B cell (primary cell): ENCODE results near the gene OXCT1. TPM values are rescaled to one million over a fixed set of nuclear protein-coding genes. Genes with fewer than 3 reads are reported as not detected.

Experiments used
- ATAC-seq: fragments of 200-7000 bp; cut with Tn5 transposase; one replicate; pipeline ENCODE4 v1.10.0; 2021; ENCODE audit warnings: low read depth, mild to moderate bottlenecking, moderate number of reproducible peaks, moderate library complexity
- CTCF ChIA-PET: fragments of 350-600 bp; sonication (Branson Sonifier 250); formaldehyde crosslinking; loops from one replicate; lab custom pipeline; 2021; ENCODE audit warnings: antibody characterized with exemption, inconsistent platforms; lab: Charles Lee
- POLR2A ChIA-PET: fragments of 350-600 bp; sonication (Branson Sonifier 250); formaldehyde crosslinking; loops from one replicate; lab custom pipeline; 2021; ENCODE audit warnings: antibody characterized with exemption; lab: Charles Lee
- DNase-seq: peaks from one replicate; pipeline ENCODE4 v3.0.0; 2013
- H2AFZ ChIP-seq: 2 replicates; pipeline ENCODE4 v1.6.1; 2012; ENCODE audit warnings: mild to moderate bottlenecking, low read depth, low read length; ENCODE audit not compliant: insufficient read depth, poor library complexity, severe bottlenecking
- H3K27ac ChIP-seq, 2 donors: 1 replicate in 1 of 2; 2 replicates in 1 of 2; pipeline ENCODE4 v1.5.1; 2012 to 2013; ENCODE audit warnings: low read length in 2 of 2, mild to moderate bottlenecking in 2 of 2, moderate library complexity in 1 of 2
- H3K27me3 ChIP-seq, 4 experiments: fragments of 200-600 bp in 1 of 4; sonication (generic) in 1 of 4; replicated peaks in 1 of 4; 1 replicate in 2 of 4; 2 replicates in 2 of 4; pipeline versions ENCODE4 v1.6.1 to v1.7.0; 2013 to 2016; ENCODE audit warnings: low read length in 3 of 4, mild to moderate bottlenecking in 2 of 4, mixed read lengths in 1 of 4, moderate library complexity in 1 of 4; ENCODE audit not compliant: insufficient read depth in 4 of 4, control insufficient read depth in 3 of 4; ENCODE audit errors: control extremely low read depth in 1 of 4
- H3K36me3 ChIP-seq, 2 experiments: replicated peaks in 1 of 2; 1 replicate in 1 of 2; 2 replicates in 1 of 2; pipeline versions ENCODE4 v1.6.1 to v1.7.1; 2013; ENCODE audit warnings: low read length in 1 of 2; ENCODE audit not compliant: insufficient read depth in 2 of 2, control insufficient read depth in 1 of 2; ENCODE audit errors: control extremely low read depth in 1 of 2, extremely low read depth in 1 of 2
- H3K4me1 ChIP-seq, 2 donors: fragments of 200-600 bp in 1 of 2; sonication (generic) in 1 of 2; 1 replicate in 1 of 2; 2 replicates in 1 of 2; pipeline versions ENCODE4 v1.5.1 to v1.6.1; 2013 to 2017; ENCODE audit warnings: low read length in 2 of 2; ENCODE audit not compliant: control insufficient read depth in 2 of 2, insufficient read depth in 2 of 2
- H3K4me2 ChIP-seq: replicated peaks from 2 replicates; pipeline ENCODE3; 2012; ENCODE audit warnings: mild to moderate bottlenecking, low read depth, low read length; ENCODE audit not compliant: poor library complexity, severe bottlenecking
- H3K4me3 ChIP-seq, 5 experiments: fragments of 200-600 bp in 1 of 5; sonication (generic) in 1 of 5; 1 replicate in 3 of 5; 2 replicates in 2 of 5; pipeline versions ENCODE4 v1.5.1 to v1.7.0; 2011 to 2016; ENCODE audit warnings: low read length in 4 of 5, mild to moderate bottlenecking in 4 of 5, low read depth in 2 of 5, control low read depth in 1 of 5, moderate library complexity in 1 of 5; ENCODE audit not compliant: insufficient read depth in 1 of 5; ENCODE audit errors: control extremely low read depth in 1 of 5, extremely low read depth in 1 of 5
- H3K79me2 ChIP-seq: fragments of 200-600 bp; sonication (generic); one replicate; pipeline ENCODE4 v1.6.0; 2016; ENCODE audit warnings: low read length; ENCODE audit not compliant: control insufficient read depth, insufficient read depth
- H3K9ac ChIP-seq: fragments of 200-600 bp; sonication (generic); 2 replicates; pipeline ENCODE4 v1.6.1; 2017; ENCODE audit warnings: mild to moderate bottlenecking, low read length, moderate library complexity
- H3K9me3 ChIP-seq, 3 donors: one replicate each; pipeline versions ENCODE4 v1.6.1 to v1.7.1; 2013; ENCODE audit warnings: low read length in 2 of 3; ENCODE audit not compliant: control insufficient read depth in 2 of 3, insufficient read depth in 1 of 3; ENCODE audit errors: control extremely low read depth in 1 of 3
- H4K20me1 ChIP-seq: 2 replicates; pipeline ENCODE4 v1.6.0; 2012; ENCODE audit warnings: mild to moderate bottlenecking, low read length; ENCODE audit not compliant: insufficient read depth, control insufficient read depth, poor library complexity, severe bottlenecking
- H3K27ac Mint-ChIP-seq: one replicate; pipeline ENCODE4 v1.8.0; 2021; ENCODE audit warnings: mixed read lengths
- H3K27me3 Mint-ChIP-seq: one replicate; pipeline ENCODE4 v1.8.0; 2021; ENCODE audit warnings: mixed read lengths
- H3K4me1 Mint-ChIP-seq: one replicate; pipeline ENCODE4 v1.8.0; 2021; ENCODE audit warnings: mixed read lengths
- H3K4me3 Mint-ChIP-seq: one replicate; pipeline ENCODE4 v1.8.0; 2021; ENCODE audit warnings: mixed read lengths
- H3K9me3 Mint-ChIP-seq: one replicate; pipeline ENCODE4 v1.8.0; 2022; ENCODE audit warnings: mixed read lengths; ENCODE audit not compliant: insufficient read depth
- EZH2 ChIP-seq: IDR thresholded peaks from 2 replicates; pipeline ENCODE4 v1.6.1; 2012; ENCODE audit warnings: borderline replicate concordance, low read depth, mild to moderate bottlenecking, moderate library complexity, low read length; ENCODE audit not compliant: insufficient read depth, poor library complexity, severe bottlenecking
- WGBS: methylation state at CpG from one replicate; pipeline ENCODE4 v1.1.5; 2013; ENCODE audit warnings: missing lambda C conversion rate; ENCODE audit not compliant: insufficient coverage; 5-methylcytosine and 5-hydroxymethylcytosine counted together
- intact Hi-C: fragments of 100-400 bp; cut with micrococcal nuclease; formaldehyde crosslinking; loops from one replicate; pipeline ENCODE4 v1.10.0; 2022
- polyA plus RNA-seq: library from polyadenylated mRNA; depleted of rRNA; stranded (reverse); fragments of >200 nt; gene quantifications from 2 replicates; pipeline ENCODE4 v1.2.3, GENCODE V29; 2012
- total RNA-seq, 2 donors: library from RNA; stranded (reverse); fragments of 120-200 nt in 1 of 2; gene quantifications; 1 replicate in 1 of 2; 2 replicates in 1 of 2; pipeline versions ENCODE4 v1.2.3 to v1.2.4, GENCODE V29; 2013 to 2022
- TF ChIP-seq, protein P1 (sequence below): fragments of 200-600 bp; IDR thresholded peaks from one replicate; pipeline ENCODE4 v1.8.0; 2022; ENCODE audit warnings: antibody characterized with exemption, mild to moderate bottlenecking

OXCT1 gene
- total and polyA plus RNA-seq, 2 donors (not counting 1 experiment from before 2014, with no cell fraction given), result 11.0 to 35.6 TPM

DNA sequence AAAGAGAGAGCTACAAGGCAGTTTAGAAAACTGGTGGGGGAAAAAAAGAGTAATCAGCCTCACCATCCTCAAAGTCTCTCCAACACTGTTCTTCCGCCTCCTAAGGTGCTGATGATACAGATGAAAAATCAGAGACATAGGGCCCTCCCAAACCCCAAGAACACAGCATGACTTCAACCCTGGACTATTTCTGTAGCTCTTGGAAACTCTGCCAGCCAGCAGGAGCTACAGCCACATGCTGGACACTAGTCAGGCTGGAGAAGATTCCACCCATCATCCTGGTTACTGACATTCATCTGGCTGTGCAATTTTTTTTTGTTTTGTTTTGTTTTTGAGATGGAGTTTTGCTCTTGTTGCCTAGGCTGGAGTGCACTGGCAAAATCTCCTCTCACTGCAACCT is 42.4 kb downstream of the OXCT1 start:
- DNase-seq, result no peak
- Mint-ChIP-seq H3K4me3 (no peak overlapping the region), H3K9me3 (no peaks in the 10 kb centered on the region), H3K27ac (no peak overlapping the region), H3K27me3 (no peaks in the 10 kb centered on the region), H3K4me1 (no peaks in the 10 kb centered on the region)
- TF ChIP-seq, protein P1, sequence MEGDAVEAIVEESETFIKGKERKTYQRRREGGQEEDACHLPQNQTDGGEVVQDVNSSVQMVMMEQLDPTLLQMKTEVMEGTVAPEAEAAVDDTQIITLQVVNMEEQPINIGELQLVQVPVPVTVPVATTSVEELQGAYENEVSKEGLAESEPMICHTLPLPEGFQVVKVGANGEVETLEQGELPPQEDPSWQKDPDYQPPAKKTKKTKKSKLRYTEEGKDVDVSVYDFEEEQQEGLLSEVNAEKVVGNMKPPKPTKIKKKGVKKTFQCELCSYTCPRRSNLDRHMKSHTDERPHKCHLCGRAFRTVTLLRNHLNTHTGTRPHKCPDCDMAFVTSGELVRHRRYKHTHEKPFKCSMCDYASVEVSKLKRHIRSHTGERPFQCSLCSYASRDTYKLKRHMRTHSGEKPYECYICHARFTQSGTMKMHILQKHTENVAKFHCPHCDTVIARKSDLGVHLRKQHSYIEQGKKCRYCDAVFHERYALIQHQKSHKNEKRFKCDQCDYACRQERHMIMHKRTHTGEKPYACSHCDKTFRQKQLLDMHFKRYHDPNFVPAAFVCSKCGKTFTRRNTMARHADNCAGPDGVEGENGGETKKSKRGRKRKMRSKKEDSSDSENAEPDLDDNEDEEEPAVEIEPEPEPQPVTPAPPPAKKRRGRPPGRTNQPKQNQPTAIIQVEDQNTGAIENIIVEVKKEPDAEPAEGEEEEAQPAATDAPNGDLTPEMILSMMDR, result no peak
- no peak for TF ChIP-seq EZH2
- Histone ChIP-seq H4K20me1 (no peaks in the 10 kb centered on the region), H3K9me3 (no peaks in the 10 kb centered on the region), H3K9ac (no peak overlapping the region), H3K79me2 (no peaks in the 10 kb centered on the region), H3K4me2 (no peak overlapping the region), H3K27me3 (no peaks in the 10 kb centered on the region), H3K27ac (no peak overlapping the region), H2AFZ (no peak overlapping the region), H3K4me3 (no peak overlapping the region), H3K4me1 (no peaks in the 10 kb centered on the region), H3K36me3 (peaks cover 13 to 17% of the 10 kb centered on the region in 2 experiments)
- POLR2A ChIA-PET, result no interaction called here
- no peak for ATAC-seq
- WGBS, result 100% methylated on average over 1 of the region's 1 CpG
- CTCF ChIA-PET, result interaction anchor here (0.9 to 2.0 kb wide), 2 partner anchors 16 to 29 kb away, joined by 4 to 9 read pairs; no protein-coding TSS in a partner anchor
- intact Hi-C loops, result no loop called here

DNA sequence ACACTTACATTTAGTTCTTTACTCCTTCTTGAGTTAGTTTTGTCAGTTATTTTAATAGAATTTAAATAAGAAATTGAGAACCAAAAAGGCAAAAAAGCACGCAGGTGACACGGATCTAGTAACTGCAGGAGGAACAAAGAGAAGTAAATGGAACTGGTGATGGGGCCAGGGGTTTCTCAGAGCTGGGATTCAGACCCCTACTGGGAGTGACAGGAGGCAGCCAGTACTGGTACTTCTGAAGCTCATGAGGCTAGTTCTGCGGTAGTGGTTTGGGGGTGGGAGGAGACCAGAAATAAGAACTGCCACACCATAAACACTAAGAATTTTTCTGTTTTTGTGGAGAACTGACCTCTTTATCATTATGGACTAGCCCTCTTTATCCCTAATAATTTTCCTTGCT is 48.2 kb downstream of the OXCT1 start:
- no peaks in the 10 kb centered on the region for H4K20me1 ChIP-seq
- no peak overlapping the region for H3K27ac Mint-ChIP-seq
- TF ChIP-seq, protein P1, result no peak
- no peak for TF ChIP-seq EZH2
- no peaks in the 10 kb centered on the region for H3K79me2 ChIP-seq
- intact Hi-C loops, result no loop called here
- no peak overlapping the region for H2AFZ ChIP-seq
- ChIA-PET CTCF (no interaction called here), POLR2A (no interaction called here)
- H3K9me3 ChIP-seq, result no peaks in the 10 kb centered on the region
- no peak overlapping the region for H3K4me3 ChIP-seq
- no peaks in the 10 kb centered on the region for H3K27me3 Mint-ChIP-seq
- peaks cover 0 to 3% of the 10 kb centered on the region in 2 experiments for H3K36me3 ChIP-seq
- DNase-seq (no peak), ATAC-seq (no peak)
- H3K9ac ChIP-seq, result no peak overlapping the region
- no peak overlapping the region for H3K4me3 Mint-ChIP-seq
- peaks cover 1% of the 10 kb centered on the region for H3K4me1 Mint-ChIP-seq
- H3K4me2 ChIP-seq, result no peak overlapping the region
- H3K27ac ChIP-seq, result no peak overlapping the region
- WGBS, result 100% methylated on average over 2 of the region's 3 CpGs
- H3K4me1 ChIP-seq, result no peaks in the 10 kb centered on the region
- no peaks in the 10 kb centered on the region for H3K9me3 Mint-ChIP-seq
- no peaks in the 10 kb centered on the region for H3K27me3 ChIP-seq
